IMR-90 (cell line): ENCODE data around the gene ABHD2.

ENCODE experiments used
- CEBPB ChIP-seq: IDR thresholded peaks from 2 replicates; pipeline ENCODE4 v1.6.1; 2012; ENCODE audit warnings: low read depth, low read length, improper control_type of control experiment
- CTCF ChIP-seq: conservative IDR thresholded peaks from 2 replicates; pipeline ENCODE4 v1.5.1; 2012; ENCODE audit warnings: mild to moderate bottlenecking, low read depth, low read length, improper control_type of control experiment
- ELK1 ChIP-seq: fragments of 150-350 bp; IDR thresholded peaks from 2 replicates; pipeline ENCODE4 v1.6.1; 2016; ENCODE audit warnings: low read depth, mild to moderate bottlenecking, low read length, moderate library complexity, borderline replicate concordance
- FOS ChIP-seq: fragments of 150-350 bp; IDR thresholded peaks from 2 replicates; pipeline ENCODE4 v1.6.1; 2016; ENCODE audit warnings: low read depth, low read length
- MAFK ChIP-seq: IDR thresholded peaks from 2 replicates; pipeline ENCODE4 v1.6.1; 2012; ENCODE audit warnings: low read depth, low read length, improper control_type of control experiment
- MAZ ChIP-seq: IDR thresholded peaks from 2 replicates; pipeline ENCODE4 v1.6.1; 2012; ENCODE audit warnings: low read depth, mild to moderate bottlenecking, low read length, improper control_type of control experiment, moderate library complexity, borderline replicate concordance
- MXI1 ChIP-seq: IDR thresholded peaks from 2 replicates; pipeline ENCODE4 v1.6.1; 2012; ENCODE audit warnings: low read depth, mild to moderate bottlenecking, low read length, moderate library complexity, borderline replicate concordance
- POLR2A ChIP-seq: IDR thresholded peaks from 2 replicates; pipeline ENCODE4 v1.6.1; 2012; ENCODE audit warnings: mild to moderate bottlenecking, low read depth, low read length
- RAD21 ChIP-seq: IDR thresholded peaks from 2 replicates; pipeline ENCODE4 v1.6.1; 2012; ENCODE audit warnings: low read length, improper control_type of control experiment
- RCOR1 ChIP-seq: IDR thresholded peaks from 2 replicates; pipeline ENCODE4 v1.6.1; 2012; ENCODE audit warnings: mild to moderate bottlenecking, low read length, improper control_type of control experiment; ENCODE audit not compliant: insufficient replicate concordance
- RFX5 ChIP-seq: IDR thresholded peaks from 2 replicates; pipeline ENCODE4 v1.8.0; 2012; ENCODE audit warnings: low read depth, mild to moderate bottlenecking, low read length, moderate library complexity
- SMC3 ChIP-seq: fragments of 150-350 bp; IDR thresholded peaks from 2 replicates; pipeline ENCODE4 v1.6.1; 2016; ENCODE audit warnings: low read depth, mild to moderate bottlenecking, antibody characterized with exemption, low read length, moderate library complexity
- USF2 ChIP-seq: fragments of 150-350 bp; IDR thresholded peaks from 2 replicates; pipeline ENCODE4 v1.6.1; 2017; ENCODE audit warnings: mild to moderate bottlenecking, antibody characterized with exemption, low read length, low read depth

GRCh38 chr15:89218531-89218930 lies 130.3 kb downstream of the ABHD2 start:
- no peak for TF ChIP-seq MAFK
- no peak for TF ChIP-seq CTCF
- no peak for TF ChIP-seq USF2
- no peak for TF ChIP-seq POLR2A
- no peak for TF ChIP-seq FOS
- TF ChIP-seq RFX5, result no peak
- no peak for TF ChIP-seq ELK1
- TF ChIP-seq MAZ, result no peak
- no peak for TF ChIP-seq RAD21
- TF ChIP-seq CEBPB, result no peak
- no peak for TF ChIP-seq RCOR1
- no peak for TF ChIP-seq SMC3
- TF ChIP-seq MXI1, result no peak
